ENCODE measurements around the gene P2RX7.

The P2RX7 gene

DNA sequence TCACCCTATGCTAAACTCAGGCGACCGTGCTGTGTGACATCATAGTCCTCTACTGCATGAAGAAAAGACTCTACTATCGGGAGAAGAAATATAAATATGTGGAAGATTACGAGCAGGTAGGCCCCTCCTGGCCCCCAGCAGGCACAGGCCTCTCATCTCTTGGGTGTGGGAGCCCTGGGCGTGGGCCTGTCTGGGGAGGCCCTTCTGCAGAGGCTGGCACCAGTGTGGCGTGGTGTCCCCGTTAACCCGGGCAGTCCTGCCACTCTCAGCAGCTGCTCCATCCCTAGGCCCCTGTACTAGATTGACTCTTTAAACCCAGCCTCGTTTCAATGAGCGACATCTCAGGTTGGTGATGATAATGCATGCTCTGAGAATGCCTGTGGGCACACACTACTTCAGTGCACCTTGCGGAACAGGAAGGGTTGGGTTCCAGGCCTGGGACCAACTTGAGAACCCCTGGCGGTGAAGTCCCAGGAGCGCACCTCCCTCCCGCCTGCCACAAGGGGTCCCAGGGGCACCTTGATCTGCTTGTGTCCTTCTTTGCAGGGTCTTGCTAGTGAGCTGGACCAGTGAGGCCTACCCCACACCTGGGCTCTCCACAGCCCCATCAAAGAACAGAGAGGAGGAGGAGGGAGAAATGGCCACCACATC is 100.4 kb downstream of the P2RX7 start:
- DNase-seq, result no peak

DNA sequence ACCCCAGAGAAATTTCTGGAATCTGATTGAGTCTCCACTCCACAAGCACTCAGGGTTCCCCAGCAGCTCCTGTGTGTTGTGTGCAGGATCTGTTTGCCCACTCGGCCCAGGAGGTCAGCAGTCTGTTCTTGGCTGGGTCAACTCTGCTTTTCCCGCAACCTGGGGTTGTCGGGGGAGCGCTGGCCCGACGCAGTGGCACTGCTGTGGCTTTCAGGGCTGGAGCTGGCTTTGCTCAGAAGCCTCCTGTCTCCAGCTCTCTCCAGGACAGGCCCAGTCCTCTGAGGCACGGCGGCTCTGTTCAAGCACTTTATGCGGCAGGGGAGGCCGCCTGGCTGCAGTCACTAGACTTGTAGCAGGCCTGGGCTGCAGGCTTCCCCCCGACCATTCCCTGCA is 100.9 kb downstream of the P2RX7 start:
- DNase-seq, result no peak

DNA sequence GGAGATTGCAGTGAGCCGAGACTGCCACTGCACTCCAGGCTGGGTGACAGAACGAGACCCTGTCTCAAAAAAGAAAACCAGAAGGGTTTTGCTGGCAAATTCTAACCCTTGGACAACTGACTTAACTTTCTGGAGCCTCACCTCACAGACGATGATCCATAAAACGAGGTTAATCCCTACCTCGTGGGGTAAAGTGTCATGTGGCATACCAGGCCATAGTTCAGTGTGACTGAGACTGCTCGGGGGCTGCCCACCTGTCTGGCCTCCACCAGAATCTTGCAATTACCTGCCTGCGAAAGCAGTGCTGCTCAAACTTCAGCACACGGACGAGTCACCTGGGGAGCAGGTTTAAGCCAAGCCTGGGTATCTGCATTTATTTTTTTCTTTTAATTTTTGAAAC is 104.1 kb downstream of the P2RX7 start:
- no peak for DNase-seq

DNA sequence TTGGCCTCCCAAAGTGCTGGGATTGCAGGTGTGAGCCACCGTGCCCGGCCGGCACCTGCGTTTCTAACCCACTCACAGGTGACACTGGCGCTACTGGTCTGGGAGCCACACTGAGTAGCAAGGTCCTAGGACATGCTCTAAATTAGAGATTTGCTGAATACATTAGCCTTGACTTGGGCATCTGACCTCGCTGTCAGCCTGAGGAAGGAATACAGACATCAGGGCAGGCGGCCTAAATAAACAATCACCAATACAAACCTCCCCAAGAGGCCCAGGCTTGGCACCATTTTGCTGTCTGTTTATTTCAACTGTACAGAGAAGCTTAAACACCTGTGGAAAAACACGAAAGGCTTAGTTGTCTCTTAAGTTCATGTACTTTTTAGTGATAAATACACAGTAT is 104.7 kb downstream of the P2RX7 start:
- no peak for DNase-seq
